ENCODE results near the gene ZBTB20. TPM values are rescaled to one million over a fixed set of nuclear protein-coding genes. Genes with fewer than 3 reads are reported as not detected.

The ZBTB20 gene
- total RNA-seq, 2 donors from 2014 or later = 5.7 to 17.7 TPM

- Mint-ChIP-seq H3K36me3 (ENCODE audit: low read depth) (peaks cover 5% of the 10 kb centered on the region), H3K4me3 (no peak overlapping the region), H3K27me3 (no peaks in the 10 kb centered on the region), H3K9me3 (no peaks in the 10 kb centered on the region), H3K4me1 (peaks cover 5% of the 10 kb centered on the region), H3K27ac (no peak overlapping the region)
- no peak for ATAC-seq (replicated peaks)
Measured at GRCh38 chr3:114741066-114741465, 406.0 kb downstream of the ZBTB20 start.

DNA sequence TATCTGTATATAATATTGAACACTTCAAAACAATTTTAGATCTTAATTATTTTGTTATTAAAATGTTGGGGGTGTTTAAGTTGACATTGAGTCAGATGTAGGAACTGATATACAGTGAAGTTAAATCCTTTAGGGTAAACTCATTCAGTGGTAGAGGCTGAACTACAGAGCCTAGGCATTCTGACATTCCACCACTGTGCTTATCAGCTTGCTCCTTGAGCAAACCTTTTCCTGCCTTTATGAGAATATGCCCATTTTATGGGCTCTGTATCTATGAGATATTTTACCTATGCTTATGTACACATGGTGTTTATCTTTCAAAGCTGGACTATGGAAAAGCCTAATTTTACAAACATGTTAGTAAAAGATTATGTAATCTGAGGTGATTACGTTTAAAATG, 407.5 kb downstream of the ZBTB20 start:
- Mint-ChIP-seq H3K27me3 (no peaks in the 10 kb centered on the region), H3K36me3 (ENCODE audit: low read depth) (peaks cover 5% of the 10 kb centered on the region), H3K4me1 (no peaks in the 10 kb centered on the region), H3K9me3 (no peaks in the 10 kb centered on the region), H3K4me3 (no peak overlapping the region), H3K27ac (no peak overlapping the region)
- no peak for ATAC-seq (replicated peaks)

GRCh38 chr3:114732353-114732752, 414.7 kb downstream of the ZBTB20 start:
- Mint-ChIP-seq H3K27ac (no peak overlapping the region), H3K36me3 (ENCODE audit: low read depth) (no peaks in the 10 kb centered on the region), H3K4me1 (no peaks in the 10 kb centered on the region), H3K9me3 (no peaks in the 10 kb centered on the region), H3K4me3 (no peak overlapping the region), H3K27me3 (no peaks in the 10 kb centered on the region)
- no peak for ATAC-seq (replicated peaks)

GRCh38 chr3:114730397-114730796, 416.7 kb downstream of the ZBTB20 start:
- no peak overlapping the region for H3K4me3 Mint-ChIP-seq
- no peaks in the 10 kb centered on the region for H3K4me1 Mint-ChIP-seq
- no peak for ATAC-seq (replicated peaks)
- no peaks in the 10 kb centered on the region for H3K36me3 Mint-ChIP-seq (ENCODE audit: low read depth)
- no peaks in the 10 kb centered on the region for H3K27me3 Mint-ChIP-seq
- no peaks in the 10 kb centered on the region for H3K9me3 Mint-ChIP-seq
- H3K27ac Mint-ChIP-seq = no peak overlapping the region

DNA sequence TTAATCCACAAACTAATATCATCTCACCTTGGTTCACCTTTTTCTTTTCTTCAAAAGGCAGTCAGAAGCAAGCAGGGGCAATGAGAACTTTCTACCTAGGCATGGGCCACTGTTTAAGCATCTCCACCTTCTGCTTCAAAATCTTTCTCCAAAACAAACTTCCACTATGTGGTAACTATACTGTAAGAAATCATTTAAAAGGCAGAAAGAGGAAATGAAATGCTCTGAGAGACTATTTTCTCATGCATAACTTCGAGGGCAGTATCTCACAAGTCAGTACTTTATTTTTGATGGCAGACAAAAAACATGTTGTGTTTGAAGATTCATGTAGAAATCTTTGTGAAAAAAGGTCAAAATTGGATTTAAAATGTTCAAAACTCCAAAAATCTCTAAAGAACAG, 419.7 kb downstream of the ZBTB20 start:
- no peaks in the 10 kb centered on the region for H3K9me3 Mint-ChIP-seq
- no peak for ATAC-seq (replicated peaks)
- peaks cover 5% of the 10 kb centered on the region for H3K4me1 Mint-ChIP-seq
- no peaks in the 10 kb centered on the region for H3K27me3 Mint-ChIP-seq
- H3K4me3 Mint-ChIP-seq = no peak overlapping the region
- H3K27ac Mint-ChIP-seq = no peak overlapping the region
- no peaks in the 10 kb centered on the region for H3K36me3 Mint-ChIP-seq (ENCODE audit: low read depth)

DNA sequence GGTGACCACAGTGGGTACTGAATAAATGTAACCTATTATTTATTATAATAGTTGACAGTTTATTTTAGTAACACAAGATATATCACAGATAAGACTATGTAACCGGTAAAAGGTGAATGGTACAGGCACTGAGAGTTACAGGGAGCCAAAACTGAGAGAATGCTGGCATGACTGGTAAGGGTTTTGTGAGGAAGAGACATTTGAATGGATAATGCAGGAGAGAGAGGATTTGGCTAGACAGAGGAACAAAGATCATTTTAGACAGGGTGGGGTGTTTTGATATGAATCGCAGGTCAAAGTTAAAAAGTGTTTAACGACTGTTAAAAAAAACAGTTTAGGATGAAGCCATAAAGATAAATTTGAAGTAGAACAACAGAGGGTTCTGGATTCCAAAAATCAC, 421.1 kb downstream of the ZBTB20 start:
- no peak overlapping the region for H3K27ac Mint-ChIP-seq
- ATAC-seq (replicated peaks) = no peak
- H3K36me3 Mint-ChIP-seq (ENCODE audit: low read depth) = no peaks in the 10 kb centered on the region
- no peaks in the 10 kb centered on the region for H3K9me3 Mint-ChIP-seq
- no peaks in the 10 kb centered on the region for H3K27me3 Mint-ChIP-seq
- H3K4me3 Mint-ChIP-seq = no peak overlapping the region
- H3K4me1 Mint-ChIP-seq = peaks cover 18% of the 10 kb centered on the region

DNA sequence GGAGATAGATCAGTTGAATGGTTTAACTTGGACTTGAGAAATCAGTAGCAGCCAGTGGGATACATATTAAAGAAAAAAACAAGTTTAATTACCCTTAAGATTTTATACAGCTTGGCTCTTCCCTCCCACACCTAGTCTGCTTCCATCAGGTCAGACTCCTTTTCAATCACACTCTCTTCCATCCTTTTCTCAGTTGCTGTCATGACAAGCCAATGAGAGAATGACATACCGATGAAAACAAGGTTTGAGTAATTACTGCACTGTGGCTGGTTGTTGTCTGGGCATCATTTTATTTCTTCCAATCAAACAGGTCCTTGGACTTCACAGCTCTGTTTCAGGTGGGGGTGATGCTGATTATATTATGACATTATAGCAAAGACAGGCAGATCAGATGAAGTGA, 424.6 kb downstream of the ZBTB20 start:
- H3K36me3 Mint-ChIP-seq (ENCODE audit: low read depth) = no peaks in the 10 kb centered on the region
- H3K27me3 Mint-ChIP-seq = no peaks in the 10 kb centered on the region
- peak; percentile 64 for ATAC-seq (replicated peaks)
- no peaks in the 10 kb centered on the region for H3K9me3 Mint-ChIP-seq
- no peak overlapping the region for H3K27ac Mint-ChIP-seq
- H3K4me1 Mint-ChIP-seq = peaks cover 21% of the 10 kb centered on the region
- H3K4me3 Mint-ChIP-seq = no peak overlapping the region

- ATAC-seq (replicated peaks) = peak; percentile 92
- Mint-ChIP-seq H3K27ac (peak overlapping the region; percentile 4), H3K4me1 (peaks cover 21% of the 10 kb centered on the region), H3K27me3 (no peaks in the 10 kb centered on the region), H3K36me3 (ENCODE audit: low read depth) (no peaks in the 10 kb centered on the region), H3K4me3 (peak overlapping the region; percentile 23), H3K9me3 (no peaks in the 10 kb centered on the region)
Measured at GRCh38 chr3:114721864-114722263, 425.2 kb downstream of the ZBTB20 start.

DNA sequence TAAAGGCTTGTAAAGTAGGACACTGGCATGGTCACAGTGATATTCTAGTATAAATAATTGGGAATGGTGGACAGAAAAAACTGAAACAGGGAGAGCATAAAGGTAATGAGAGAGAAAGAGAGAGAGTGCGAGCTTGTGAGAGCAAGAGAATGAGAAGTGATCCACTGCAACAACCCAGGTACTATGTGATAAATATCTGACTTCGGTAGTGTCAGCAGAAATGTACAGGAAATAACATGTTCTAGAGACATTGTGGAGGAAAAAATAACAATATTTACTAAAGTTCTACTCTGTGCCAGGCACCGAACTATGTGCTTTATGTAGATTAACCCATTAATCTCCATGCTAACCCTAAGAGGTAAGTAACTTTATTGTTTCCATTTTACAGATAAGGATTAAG, 425.9 kb downstream of the ZBTB20 start:
- Mint-ChIP-seq H3K4me3 (peak overlapping the region; percentile 23), H3K27ac (no peak overlapping the region), H3K4me1 (peaks cover 21% of the 10 kb centered on the region), H3K9me3 (no peaks in the 10 kb centered on the region), H3K36me3 (ENCODE audit: low read depth) (no peaks in the 10 kb centered on the region), H3K27me3 (no peaks in the 10 kb centered on the region)
- ATAC-seq (replicated peaks) = no peak

- H3K4me1 Mint-ChIP-seq = peaks cover 21% of the 10 kb centered on the region
- H3K4me3 Mint-ChIP-seq = no peak overlapping the region
- no peaks in the 10 kb centered on the region for H3K36me3 Mint-ChIP-seq (ENCODE audit: low read depth)
- no peak for ATAC-seq (replicated peaks)
- H3K27ac Mint-ChIP-seq = no peak overlapping the region
- no peaks in the 10 kb centered on the region for H3K9me3 Mint-ChIP-seq
- H3K27me3 Mint-ChIP-seq = no peaks in the 10 kb centered on the region
Measured at GRCh38 chr3:114718898-114719210, 428.2 kb downstream of the ZBTB20 start.

GRCh38 chr3:114718071-114718897, 428.8 kb downstream of the ZBTB20 start:
- Mint-ChIP-seq H3K9me3 (no peaks in the 10 kb centered on the region), H3K4me3 (no peak overlapping the region), H3K4me1 (peaks cover 21% of the 10 kb centered on the region), H3K36me3 (ENCODE audit: low read depth) (no peaks in the 10 kb centered on the region), H3K27me3 (no peaks in the 10 kb centered on the region), H3K27ac (no peak overlapping the region)
- ATAC-seq (replicated peaks) = no peak

GRCh38 chr3:114716916-114717315, 430.2 kb downstream of the ZBTB20 start:
- Mint-ChIP-seq H3K27me3 (no peaks in the 10 kb centered on the region), H3K4me1 (peaks cover 12% of the 10 kb centered on the region), H3K27ac (no peak overlapping the region), H3K9me3 (no peaks in the 10 kb centered on the region), H3K36me3 (ENCODE audit: low read depth) (no peaks in the 10 kb centered on the region), H3K4me3 (no peak overlapping the region)
- ATAC-seq (replicated peaks) = no peak

GRCh38 chr3:114716126-114716525, 431.0 kb downstream of the ZBTB20 start:
- no peak overlapping the region for H3K4me3 Mint-ChIP-seq
- no peaks in the 10 kb centered on the region for H3K27me3 Mint-ChIP-seq
- no peak for ATAC-seq (replicated peaks)
- no peaks in the 10 kb centered on the region for H3K36me3 Mint-ChIP-seq (ENCODE audit: low read depth)
- no peaks in the 10 kb centered on the region for H3K9me3 Mint-ChIP-seq
- peaks cover 5% of the 10 kb centered on the region for H3K4me1 Mint-ChIP-seq
- H3K27ac Mint-ChIP-seq = no peak overlapping the region

- H3K27ac Mint-ChIP-seq = no peak overlapping the region
Measured at GRCh38 chr3:114714957-114715460, 432.1 kb downstream of the ZBTB20 start.

DNA sequence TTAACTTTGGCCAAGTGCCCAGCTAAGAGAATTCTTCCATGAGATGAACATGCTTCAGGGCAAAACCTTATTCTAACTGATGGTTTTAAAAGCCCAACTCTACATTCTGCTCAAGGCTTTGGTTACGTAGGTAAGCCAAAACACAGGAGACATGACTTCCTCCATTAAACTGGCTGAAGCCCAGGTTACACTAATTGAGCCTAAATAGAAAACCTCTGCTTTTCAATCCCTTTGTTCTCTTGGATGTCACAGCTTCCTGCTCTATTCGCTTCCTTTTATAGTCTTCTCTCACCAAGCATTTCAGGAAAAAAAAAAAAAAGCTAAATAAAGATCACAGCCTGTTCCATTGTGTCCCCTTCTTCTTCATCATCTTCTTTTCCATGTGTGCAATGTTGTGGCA, 432.9 kb downstream of the ZBTB20 start:
- H3K9me3 Mint-ChIP-seq = no peaks in the 10 kb centered on the region
- H3K27ac Mint-ChIP-seq = no peak overlapping the region
- H3K4me1 Mint-ChIP-seq = peaks cover under 1% of the 10 kb centered on the region
- H3K4me3 Mint-ChIP-seq = no peak overlapping the region
- no peaks in the 10 kb centered on the region for H3K36me3 Mint-ChIP-seq (ENCODE audit: low read depth)
- no peaks in the 10 kb centered on the region for H3K27me3 Mint-ChIP-seq
- ATAC-seq (replicated peaks) = no peak

More at GRCh38 chr3:114714957-114715460, 432.1 kb downstream of the ZBTB20 start:
- no peak for ATAC-seq (replicated peaks)
- Mint-ChIP-seq H3K4me3 (no peak overlapping the region), H3K27me3 (no peaks in the 10 kb centered on the region), H3K4me1 (no peaks in the 10 kb centered on the region), H3K9me3 (no peaks in the 10 kb centered on the region), H3K36me3 (ENCODE audit: low read depth) (no peaks in the 10 kb centered on the region)
